Activated CD4-positive, alpha-beta memory T cell treated with anti-CD3 and anti-CD28 coated beads for 36 hours (primary cell): ENCODE results near the gene FER1L5. TPM values are rescaled to one million over a fixed set of nuclear protein-coding genes. Genes with fewer than 3 reads are reported as not detected.

ENCODE experiments used
- CTCF ChIA-PET: fragments of 350-600 bp; sonication (Branson Sonifier 250); formaldehyde crosslinking; loops from one replicate; lab custom pipeline; 2021; ENCODE audit warnings: antibody characterized with exemption, inconsistent platforms; lab: Charles Lee
- POLR2A ChIA-PET: fragments of 350-600 bp; sonication (Branson Sonifier 250); formaldehyde crosslinking; loops from one replicate; lab custom pipeline; 2021; ENCODE audit warnings: antibody characterized with exemption; lab: Charles Lee
- DNase-seq: peaks from one replicate; pipeline ENCODE4 v3.0.0-alpha.2; 2020
- H3K27ac Mint-ChIP-seq: one replicate; pipeline ENCODE4 v1.8.0; 2021; ENCODE audit warnings: mixed read lengths
- H3K27me3 Mint-ChIP-seq: one replicate; pipeline ENCODE4 v1.8.0; 2021; ENCODE audit warnings: mixed read lengths
- H3K36me3 Mint-ChIP-seq: one replicate; pipeline ENCODE4 v1.8.0; 2021; ENCODE audit warnings: mixed read lengths
- H3K4me1 Mint-ChIP-seq: one replicate; pipeline ENCODE4 v1.8.0; 2021; ENCODE audit warnings: low read depth, mixed read lengths
- H3K4me3 Mint-ChIP-seq: one replicate; pipeline ENCODE4 v1.8.0; 2021; ENCODE audit warnings: mild to moderate bottlenecking, mixed read lengths
- H3K9me3 Mint-ChIP-seq: one replicate; pipeline ENCODE4 v1.8.0; 2021; ENCODE audit warnings: mixed read lengths
- intact Hi-C: fragments of 100-400 bp; cut with micrococcal nuclease; formaldehyde crosslinking; loops from one replicate; pipeline ENCODE4 v1.15.1; 2023
- total RNA-seq, 2 experiments: library from RNA; stranded (reverse); gene quantifications; one replicate each; pipeline ENCODE4 v1.2.3, GENCODE V29; 2021

FER1L5 gene
- total RNA-seq, 2 experiments from 2014 or later, result not detected

DNA sequence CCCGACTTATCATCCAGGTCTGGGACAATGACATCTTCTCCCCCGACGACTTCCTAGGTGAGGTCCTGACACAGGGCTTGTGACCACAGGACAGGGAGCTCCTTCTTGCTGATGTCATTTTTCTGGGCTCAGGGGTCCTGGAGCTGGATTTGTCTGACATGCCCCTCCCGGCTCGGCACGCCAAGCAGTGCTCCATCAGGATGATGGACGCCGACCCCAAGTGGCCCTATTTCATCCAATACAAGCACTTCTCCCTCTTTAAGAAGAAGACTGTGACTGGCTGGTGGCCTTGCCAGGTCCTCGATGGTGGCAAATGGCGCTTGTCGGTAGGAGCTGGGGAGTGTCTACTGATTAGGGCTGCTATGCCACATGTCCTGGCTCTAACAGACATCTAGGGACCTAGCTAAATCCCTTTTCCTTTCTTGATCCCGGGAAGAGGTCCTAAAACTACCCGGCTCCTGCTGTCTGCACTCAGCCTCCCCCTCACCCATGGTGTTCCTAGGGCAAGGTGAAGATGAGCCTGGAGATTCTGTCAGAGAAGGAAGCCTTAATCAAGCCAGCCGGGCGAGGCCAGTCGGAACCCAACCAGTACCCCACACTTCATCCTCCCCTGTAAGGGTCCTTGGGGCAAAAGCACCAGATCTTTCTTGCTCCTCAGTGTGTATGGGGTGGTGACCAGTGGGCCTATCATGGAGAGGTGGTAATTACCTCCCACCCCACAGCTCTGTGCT is 60.6 kb downstream of the FER1L5 start:
- peak; percentile 7 for DNase-seq
- Mint-ChIP-seq H3K27ac (no peak overlapping the region), H3K27me3 (no peaks in the 10 kb centered on the region), H3K9me3 (no peaks in the 10 kb centered on the region), H3K36me3 (peaks cover 18% of the 10 kb centered on the region), H3K4me1 (no peaks in the 10 kb centered on the region), H3K4me3 (no peak overlapping the region)
- intact Hi-C loops, result no loop called here
- ChIA-PET CTCF (no interaction called here), POLR2A (no interaction called here)

- Mint-ChIP-seq H3K9me3 (no peaks in the 10 kb centered on the region), H3K4me3 (no peak overlapping the region), H3K27me3 (no peaks in the 10 kb centered on the region), H3K36me3 (peaks cover 35% of the 10 kb centered on the region), H3K27ac (no peak overlapping the region), H3K4me1 (no peaks in the 10 kb centered on the region)
- no peak for DNase-seq
- ChIA-PET POLR2A (no interaction called here), CTCF (no interaction called here)
- intact Hi-C loops, result no loop called here
Measured at GRCh38 chr2:96710985-96711384, 68.4 kb downstream of the FER1L5 start.

- no peaks in the 10 kb centered on the region for H3K4me1 Mint-ChIP-seq
- DNase-seq, result no peak
- POLR2A ChIA-PET, result no interaction called here
- CTCF ChIA-PET, result no interaction called here
- H3K9me3 Mint-ChIP-seq, result no peaks in the 10 kb centered on the region
- H3K4me3 Mint-ChIP-seq, result no peak overlapping the region
- intact Hi-C loops, result no loop called here
- H3K36me3 Mint-ChIP-seq, result peaks cover 8% of the 10 kb centered on the region
- H3K27ac Mint-ChIP-seq, result no peak overlapping the region
- no peaks in the 10 kb centered on the region for H3K27me3 Mint-ChIP-seq
Measured at GRCh38 chr2:96715658-96716057, 73.1 kb downstream of the FER1L5 start.

DNA sequence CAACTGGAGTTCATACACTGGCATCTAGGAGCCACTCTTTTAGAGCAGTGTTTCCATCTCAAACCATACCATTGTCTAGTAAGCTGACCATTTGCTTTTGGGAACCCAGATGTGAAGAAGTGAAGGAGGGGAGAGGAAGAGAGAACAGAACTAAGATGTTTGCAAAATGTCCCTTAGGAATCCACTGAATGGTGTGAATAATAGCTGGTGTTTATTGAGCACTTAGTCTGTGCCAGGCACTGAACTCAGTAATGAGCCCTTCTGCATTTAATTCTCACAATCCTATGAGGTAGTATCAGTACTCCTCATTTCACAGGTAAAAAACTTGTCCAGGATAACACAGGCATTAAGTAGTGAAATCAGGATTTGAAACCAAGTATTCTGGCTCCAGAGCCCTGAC is 73.8 kb downstream of the FER1L5 start:
- H3K27ac Mint-ChIP-seq, result no peak overlapping the region
- DNase-seq, result no peak
- no peaks in the 10 kb centered on the region for H3K9me3 Mint-ChIP-seq
- POLR2A ChIA-PET, result no interaction called here
- no peak overlapping the region for H3K4me3 Mint-ChIP-seq
- no peaks in the 10 kb centered on the region for H3K27me3 Mint-ChIP-seq
- CTCF ChIA-PET, result no interaction called here
- no peaks in the 10 kb centered on the region for H3K4me1 Mint-ChIP-seq
- intact Hi-C loops, result no loop called here
- H3K36me3 Mint-ChIP-seq, result peaks cover 4% of the 10 kb centered on the region

GRCh38 chr2:96726131-96726530 is 83.6 kb downstream of the FER1L5 start:
- Mint-ChIP-seq H3K4me1 (no peaks in the 10 kb centered on the region), H3K4me3 (no peak overlapping the region), H3K9me3 (no peaks in the 10 kb centered on the region), H3K27me3 (no peaks in the 10 kb centered on the region), H3K36me3 (peaks cover 19% of the 10 kb centered on the region), H3K27ac (no peak overlapping the region)
- POLR2A ChIA-PET, result no interaction called here
- intact Hi-C loops, result no loop called here
- CTCF ChIA-PET, result no interaction called here
- no peak for DNase-seq

GRCh38 chr2:96727431-96727830 is 84.9 kb downstream of the FER1L5 start:
- no peak overlapping the region for H3K27ac Mint-ChIP-seq
- no peak for DNase-seq
- no peak overlapping the region for H3K4me3 Mint-ChIP-seq
- POLR2A ChIA-PET, result no interaction called here
- intact Hi-C loops, result no loop called here
- CTCF ChIA-PET, result no interaction called here
- H3K4me1 Mint-ChIP-seq, result no peaks in the 10 kb centered on the region
- H3K36me3 Mint-ChIP-seq, result peaks cover 20% of the 10 kb centered on the region
- no peaks in the 10 kb centered on the region for H3K9me3 Mint-ChIP-seq
- no peaks in the 10 kb centered on the region for H3K27me3 Mint-ChIP-seq

GRCh38 chr2:96729748-96730147 is 87.2 kb downstream of the FER1L5 start:
- ChIA-PET POLR2A (interaction anchor here (0.5 kb wide), 1 partner anchor 57 kb away, joined by 3 read pairs; no protein-coding TSS in a partner anchor), CTCF (no interaction called here)
- H3K4me1 Mint-ChIP-seq, result no peaks in the 10 kb centered on the region
- H3K9me3 Mint-ChIP-seq, result no peaks in the 10 kb centered on the region
- DNase-seq, result no peak
- H3K4me3 Mint-ChIP-seq, result no peak overlapping the region
- H3K27me3 Mint-ChIP-seq, result no peaks in the 10 kb centered on the region
- H3K36me3 Mint-ChIP-seq, result peaks cover 30% of the 10 kb centered on the region
- no peak overlapping the region for H3K27ac Mint-ChIP-seq
- intact Hi-C loops, result no loop called here

- POLR2A ChIA-PET, result interaction anchor here (0.5 kb wide), 1 partner anchor 58 kb away, joined by 3 read pairs; no protein-coding TSS in a partner anchor
- H3K27me3 Mint-ChIP-seq, result no peaks in the 10 kb centered on the region
- H3K4me1 Mint-ChIP-seq, result peaks cover 3% of the 10 kb centered on the region
- intact Hi-C loops, result no loop called here
- H3K36me3 Mint-ChIP-seq, result peaks cover 30% of the 10 kb centered on the region
- no peaks in the 10 kb centered on the region for H3K9me3 Mint-ChIP-seq
- CTCF ChIA-PET, result no interaction called here
- H3K27ac Mint-ChIP-seq, result no peak overlapping the region
- no peak overlapping the region for H3K4me3 Mint-ChIP-seq
- DNase-seq, result no peak
Measured at GRCh38 chr2:96730212-96730611, 87.6 kb downstream of the FER1L5 start.

DNA sequence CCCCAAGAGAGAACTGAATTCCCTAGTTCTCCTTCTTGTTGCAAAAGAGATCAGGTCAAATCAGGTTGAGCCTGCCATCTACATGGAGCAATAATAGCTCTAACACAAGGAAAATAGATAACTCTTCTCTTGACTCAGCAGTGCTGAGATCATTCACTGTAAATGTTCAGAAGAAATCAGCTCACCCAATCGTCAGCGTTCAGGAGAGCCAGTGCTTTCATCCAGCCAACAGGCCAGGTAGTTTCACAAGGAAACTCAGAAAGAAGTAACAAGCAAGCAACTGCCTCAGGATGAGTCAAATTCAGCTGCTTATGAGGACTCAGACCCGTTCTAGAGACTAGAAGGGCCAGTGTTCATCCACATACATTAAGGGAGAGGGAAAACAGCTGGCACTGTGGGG is 91.4 kb downstream of the FER1L5 start:
- no peak overlapping the region for H3K4me3 Mint-ChIP-seq
- no peaks in the 10 kb centered on the region for H3K27me3 Mint-ChIP-seq
- POLR2A ChIA-PET, result no interaction called here
- CTCF ChIA-PET, result interaction anchor here (1.2 kb wide), 1 partner anchor 67 kb away, joined by 3 read pairs; no protein-coding TSS in a partner anchor
- intact Hi-C loops, result no loop called here
- no peak overlapping the region for H3K27ac Mint-ChIP-seq
- H3K36me3 Mint-ChIP-seq, result peaks cover 26% of the 10 kb centered on the region
- no peaks in the 10 kb centered on the region for H3K9me3 Mint-ChIP-seq
- H3K4me1 Mint-ChIP-seq, result peaks cover 17% of the 10 kb centered on the region
- DNase-seq, result peak; percentile 15

DNA sequence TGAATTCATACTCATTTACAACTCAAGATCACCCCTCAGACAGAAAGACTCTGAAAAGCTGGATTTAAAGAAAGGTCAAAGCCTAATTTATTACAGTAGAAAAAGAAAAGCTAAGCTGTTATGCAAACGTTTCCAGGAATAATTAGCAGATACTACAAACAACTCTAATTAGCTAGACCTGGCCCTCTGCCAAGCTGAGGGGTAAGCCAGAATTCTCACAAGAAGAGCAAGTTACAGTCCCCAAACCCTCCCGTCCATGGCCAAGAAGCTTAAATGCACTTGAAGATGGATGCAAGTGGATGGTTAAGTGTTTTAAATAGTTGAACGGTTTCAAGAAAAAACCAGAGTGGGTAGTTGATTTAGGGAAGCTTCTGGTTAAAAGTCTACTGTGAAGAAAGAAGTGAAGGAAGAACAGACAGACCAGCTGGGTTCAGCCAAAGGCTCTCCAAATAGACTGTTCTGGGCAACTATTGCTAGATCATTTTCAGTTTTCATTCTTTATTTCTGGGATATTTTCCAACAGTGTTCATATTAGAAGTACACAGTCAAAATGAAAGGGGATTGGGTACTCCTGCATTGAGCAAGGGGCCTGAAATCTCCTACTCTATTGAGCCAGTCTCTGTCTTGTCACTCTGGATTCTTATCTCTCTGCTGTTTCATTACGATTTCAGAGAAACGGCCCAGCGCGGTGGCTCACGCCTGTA is 92.5 kb downstream of the FER1L5 start:
- peak; percentile 15 for DNase-seq
- intact Hi-C loops, result no loop called here
- no peaks in the 10 kb centered on the region for H3K9me3 Mint-ChIP-seq
- H3K27ac Mint-ChIP-seq, result no peak overlapping the region
- H3K27me3 Mint-ChIP-seq, result no peaks in the 10 kb centered on the region
- POLR2A ChIA-PET, result no interaction called here
- CTCF ChIA-PET, result interaction anchor here (0.8 to 1.2 kb wide), 3 partner anchors 26 to 66 kb away, joined by 3 to 4 read pairs (median 4); partner anchors contain the start of gene CNNM4
- H3K4me1 Mint-ChIP-seq, result peaks cover 26% of the 10 kb centered on the region
- H3K36me3 Mint-ChIP-seq, result peaks cover 26% of the 10 kb centered on the region
- H3K4me3 Mint-ChIP-seq, result no peak overlapping the region

GRCh38 chr2:96737251-96737650 is 94.7 kb downstream of the FER1L5 start:
- Mint-ChIP-seq H3K4me3 (no peak overlapping the region), H3K27ac (no peak overlapping the region), H3K36me3 (peaks cover 18% of the 10 kb centered on the region), H3K9me3 (no peaks in the 10 kb centered on the region), H3K27me3 (no peaks in the 10 kb centered on the region), H3K4me1 (peaks cover 32% of the 10 kb centered on the region)
- intact Hi-C loops, result no loop called here
- ChIA-PET POLR2A (no interaction called here), CTCF (interaction anchor here (1.6 kb wide), 1 partner anchor 24 kb away, joined by 6 read pairs; the partner anchor contains the start of gene CNNM4)
- no peak for DNase-seq

DNA sequence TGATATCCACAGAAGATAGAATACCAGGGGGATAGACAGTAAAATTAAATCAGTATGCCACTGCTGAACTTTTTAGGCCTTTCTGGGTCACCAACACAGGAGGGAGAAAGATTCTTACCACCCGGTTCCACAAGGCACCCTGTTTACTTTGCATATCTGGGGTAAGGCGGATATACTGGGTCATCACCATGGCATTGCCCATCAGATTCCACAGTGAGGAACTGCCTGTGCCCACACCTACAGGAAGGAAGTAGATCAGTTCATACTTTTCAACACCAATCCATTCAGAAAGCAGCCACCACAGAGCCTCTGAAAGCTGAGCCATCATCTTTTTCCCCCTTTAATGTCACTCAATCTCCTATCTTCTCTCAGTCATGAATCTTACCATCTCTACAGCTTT is 95.3 kb downstream of the FER1L5 start:
- POLR2A ChIA-PET, result no interaction called here
- peaks cover 34% of the 10 kb centered on the region for H3K4me1 Mint-ChIP-seq

More for the DNA sequence above, 95.3 kb downstream of the FER1L5 start:
- H3K4me3 Mint-ChIP-seq, result peak overlapping the region; percentile 27
- no peak overlapping the region for H3K27ac Mint-ChIP-seq
- intact Hi-C loops, result no loop called here
- no peak for DNase-seq
- CTCF ChIA-PET, result interaction anchor here (1.6 to 2.9 kb wide), 2 partner anchors 23 kb away, joined by 6 to 13 read pairs; partner anchors contain the start of gene CNNM4
- peaks cover 18% of the 10 kb centered on the region for H3K36me3 Mint-ChIP-seq
- no peaks in the 10 kb centered on the region for H3K27me3 Mint-ChIP-seq
- H3K9me3 Mint-ChIP-seq, result no peaks in the 10 kb centered on the region
